DOHH2 (cell line): ENCODE measurements around the gene WTAP.

Experiments
- EZH2phosphoT487 ChIP-seq: fragments of 200-600 bp; sonication (generic); IDR thresholded peaks from 2 replicates; pipeline ENCODE4 v1.6.1; 2017; ENCODE audit warnings: borderline replicate concordance, mild to moderate bottlenecking, antibody characterized with exemption, low read length, moderate library complexity, mixed read lengths
- TF ChIP-seq, protein P1 (sequence below): fragments of 200-600 bp; sonication (generic); IDR thresholded peaks from one replicate; pipeline ENCODE4 v1.5.1; 2014; ENCODE audit warnings: antibody characterized with exemption, mild to moderate bottlenecking, low read depth, low read length; ENCODE audit not compliant: poor library complexity, severe bottlenecking

DNA sequence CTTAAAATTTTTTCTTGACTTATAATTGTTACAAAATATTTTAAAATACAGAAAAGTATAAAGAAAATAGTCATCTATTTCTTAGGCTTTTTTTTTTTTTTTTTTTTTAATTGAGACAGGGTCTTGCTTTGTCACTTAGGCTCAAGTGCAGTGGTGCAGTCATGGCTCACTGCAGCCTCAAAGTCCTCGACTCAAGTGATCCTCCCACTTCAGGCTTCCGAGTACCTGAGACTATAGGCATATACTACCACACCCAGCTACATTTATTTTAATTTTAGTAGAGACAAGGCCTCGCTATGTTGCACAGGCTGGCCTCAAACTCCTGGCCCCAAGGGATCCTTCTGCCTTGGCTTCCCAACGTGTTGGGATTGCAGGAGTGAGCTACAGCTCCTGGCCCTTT lies 29.2 kb downstream of the WTAP start:
- TF ChIP-seq, protein P1, sequence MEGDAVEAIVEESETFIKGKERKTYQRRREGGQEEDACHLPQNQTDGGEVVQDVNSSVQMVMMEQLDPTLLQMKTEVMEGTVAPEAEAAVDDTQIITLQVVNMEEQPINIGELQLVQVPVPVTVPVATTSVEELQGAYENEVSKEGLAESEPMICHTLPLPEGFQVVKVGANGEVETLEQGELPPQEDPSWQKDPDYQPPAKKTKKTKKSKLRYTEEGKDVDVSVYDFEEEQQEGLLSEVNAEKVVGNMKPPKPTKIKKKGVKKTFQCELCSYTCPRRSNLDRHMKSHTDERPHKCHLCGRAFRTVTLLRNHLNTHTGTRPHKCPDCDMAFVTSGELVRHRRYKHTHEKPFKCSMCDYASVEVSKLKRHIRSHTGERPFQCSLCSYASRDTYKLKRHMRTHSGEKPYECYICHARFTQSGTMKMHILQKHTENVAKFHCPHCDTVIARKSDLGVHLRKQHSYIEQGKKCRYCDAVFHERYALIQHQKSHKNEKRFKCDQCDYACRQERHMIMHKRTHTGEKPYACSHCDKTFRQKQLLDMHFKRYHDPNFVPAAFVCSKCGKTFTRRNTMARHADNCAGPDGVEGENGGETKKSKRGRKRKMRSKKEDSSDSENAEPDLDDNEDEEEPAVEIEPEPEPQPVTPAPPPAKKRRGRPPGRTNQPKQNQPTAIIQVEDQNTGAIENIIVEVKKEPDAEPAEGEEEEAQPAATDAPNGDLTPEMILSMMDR, result no peak
- TF ChIP-seq EZH2phosphoT487, result no peak
